SU-DHL-6 (cell line): ENCODE data around the gene FBXO47.

Experiments used
- EZH2phosphoT487 ChIP-seq: fragments of 200-600 bp; sonication (generic), shearing (Covaris generic); conservative IDR thresholded peaks from 2 replicates; pipeline ENCODE4 v1.6.1; 2018; ENCODE audit warnings: mild to moderate bottlenecking, antibody characterized with exemption, low read length, moderate library complexity, mixed read lengths
- TF ChIP-seq, protein P1 (sequence below): fragments of 200-600 bp; sonication (generic); IDR thresholded peaks from one replicate; pipeline ENCODE4 v1.5.1; 2017; ENCODE audit warnings: antibody characterized with exemption, mild to moderate bottlenecking, low read length, moderate library complexity; ENCODE audit not compliant: insufficient read depth, poor library complexity, severe bottlenecking

DNA sequence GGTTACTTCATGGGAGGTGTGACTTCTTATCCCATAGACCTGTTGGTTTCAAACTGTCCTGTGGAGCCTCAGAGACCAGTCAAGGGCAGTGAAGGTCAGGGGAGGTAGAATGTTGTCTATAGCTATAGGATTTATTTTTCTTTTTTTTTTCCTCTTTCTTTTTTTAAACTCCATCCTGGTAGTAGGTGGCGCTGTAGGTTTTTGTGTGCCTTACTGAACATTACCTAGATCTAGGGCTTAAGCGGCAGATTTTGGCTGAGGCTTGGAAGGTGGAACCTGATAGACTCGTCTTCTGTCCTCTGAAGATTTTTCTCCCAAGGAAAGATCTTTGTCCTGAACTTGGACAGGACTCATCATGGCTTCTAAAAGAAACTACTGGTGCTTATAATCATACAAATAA lies 49.9 kb downstream of the FBXO47 start:
- TF ChIP-seq, protein P1, sequence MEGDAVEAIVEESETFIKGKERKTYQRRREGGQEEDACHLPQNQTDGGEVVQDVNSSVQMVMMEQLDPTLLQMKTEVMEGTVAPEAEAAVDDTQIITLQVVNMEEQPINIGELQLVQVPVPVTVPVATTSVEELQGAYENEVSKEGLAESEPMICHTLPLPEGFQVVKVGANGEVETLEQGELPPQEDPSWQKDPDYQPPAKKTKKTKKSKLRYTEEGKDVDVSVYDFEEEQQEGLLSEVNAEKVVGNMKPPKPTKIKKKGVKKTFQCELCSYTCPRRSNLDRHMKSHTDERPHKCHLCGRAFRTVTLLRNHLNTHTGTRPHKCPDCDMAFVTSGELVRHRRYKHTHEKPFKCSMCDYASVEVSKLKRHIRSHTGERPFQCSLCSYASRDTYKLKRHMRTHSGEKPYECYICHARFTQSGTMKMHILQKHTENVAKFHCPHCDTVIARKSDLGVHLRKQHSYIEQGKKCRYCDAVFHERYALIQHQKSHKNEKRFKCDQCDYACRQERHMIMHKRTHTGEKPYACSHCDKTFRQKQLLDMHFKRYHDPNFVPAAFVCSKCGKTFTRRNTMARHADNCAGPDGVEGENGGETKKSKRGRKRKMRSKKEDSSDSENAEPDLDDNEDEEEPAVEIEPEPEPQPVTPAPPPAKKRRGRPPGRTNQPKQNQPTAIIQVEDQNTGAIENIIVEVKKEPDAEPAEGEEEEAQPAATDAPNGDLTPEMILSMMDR: peak; percentile 20
- TF ChIP-seq EZH2phosphoT487: no peak
